ENCODE results near the gene CPSF3. TPM values are rescaled to one million over a fixed set of nuclear protein-coding genes. Genes with fewer than 3 reads are reported as not detected.

Gene CPSF3
- total and polyA plus RNA-seq, 3 donors from 2014 or later, result 54.4 to 112 (median 72.3) TPM

DNA sequence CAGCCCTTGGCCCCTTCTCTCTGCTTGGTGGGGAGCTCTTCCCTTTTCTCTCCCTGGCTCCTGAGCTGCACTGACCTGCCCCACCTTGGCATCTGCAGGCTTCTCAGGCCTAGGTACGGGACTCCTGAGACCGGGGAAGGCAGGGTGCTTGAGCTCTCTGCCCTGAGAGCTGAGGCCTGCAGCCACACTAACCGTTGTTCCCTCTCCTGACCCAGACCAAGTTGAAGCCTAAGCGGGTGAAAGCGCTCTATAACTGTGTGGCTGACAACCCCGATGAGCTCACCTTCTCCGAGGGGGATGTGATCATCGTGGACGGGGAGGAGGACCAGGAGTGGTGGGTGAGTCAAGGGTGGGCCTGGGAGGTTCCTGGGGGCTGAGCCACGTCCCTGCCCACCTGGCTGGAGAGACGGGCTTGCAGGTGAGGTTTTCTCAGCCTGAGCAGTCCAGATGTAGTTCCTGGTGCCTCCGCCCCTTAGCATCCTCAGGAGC lies 22.4 kb upstream of the CPSF3 start:
- no peak for DNase-seq
- intact Hi-C loops (cut with DNase I; ENCODE audit: low total_unique reads), result no loop called here
- Histone ChIP-seq H3K9me3 (no peaks in the 10 kb centered on the region), H3K36me3 (ENCODE audit: low read depth, missing control alignments) (no peaks in the 10 kb centered on the region), H3K4me3 (no peak overlapping the region), H3K27ac (no peak overlapping the region), H3K27me3 (no peaks in the 10 kb centered on the region), H3K4me1 (no peaks in the 10 kb centered on the region)
- WGBS, 2 donors, result 93 to 95% methylated on average over 10 to 12 of the region's 12 CpGs
- no peak for TF ChIP-seq POLR2A (IDR thresholded peaks at IDR 0.05)
- TF ChIP-seq, protein P1, sequence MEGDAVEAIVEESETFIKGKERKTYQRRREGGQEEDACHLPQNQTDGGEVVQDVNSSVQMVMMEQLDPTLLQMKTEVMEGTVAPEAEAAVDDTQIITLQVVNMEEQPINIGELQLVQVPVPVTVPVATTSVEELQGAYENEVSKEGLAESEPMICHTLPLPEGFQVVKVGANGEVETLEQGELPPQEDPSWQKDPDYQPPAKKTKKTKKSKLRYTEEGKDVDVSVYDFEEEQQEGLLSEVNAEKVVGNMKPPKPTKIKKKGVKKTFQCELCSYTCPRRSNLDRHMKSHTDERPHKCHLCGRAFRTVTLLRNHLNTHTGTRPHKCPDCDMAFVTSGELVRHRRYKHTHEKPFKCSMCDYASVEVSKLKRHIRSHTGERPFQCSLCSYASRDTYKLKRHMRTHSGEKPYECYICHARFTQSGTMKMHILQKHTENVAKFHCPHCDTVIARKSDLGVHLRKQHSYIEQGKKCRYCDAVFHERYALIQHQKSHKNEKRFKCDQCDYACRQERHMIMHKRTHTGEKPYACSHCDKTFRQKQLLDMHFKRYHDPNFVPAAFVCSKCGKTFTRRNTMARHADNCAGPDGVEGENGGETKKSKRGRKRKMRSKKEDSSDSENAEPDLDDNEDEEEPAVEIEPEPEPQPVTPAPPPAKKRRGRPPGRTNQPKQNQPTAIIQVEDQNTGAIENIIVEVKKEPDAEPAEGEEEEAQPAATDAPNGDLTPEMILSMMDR (IDR thresholded peaks at IDR 0.05), result no peak

DNA sequence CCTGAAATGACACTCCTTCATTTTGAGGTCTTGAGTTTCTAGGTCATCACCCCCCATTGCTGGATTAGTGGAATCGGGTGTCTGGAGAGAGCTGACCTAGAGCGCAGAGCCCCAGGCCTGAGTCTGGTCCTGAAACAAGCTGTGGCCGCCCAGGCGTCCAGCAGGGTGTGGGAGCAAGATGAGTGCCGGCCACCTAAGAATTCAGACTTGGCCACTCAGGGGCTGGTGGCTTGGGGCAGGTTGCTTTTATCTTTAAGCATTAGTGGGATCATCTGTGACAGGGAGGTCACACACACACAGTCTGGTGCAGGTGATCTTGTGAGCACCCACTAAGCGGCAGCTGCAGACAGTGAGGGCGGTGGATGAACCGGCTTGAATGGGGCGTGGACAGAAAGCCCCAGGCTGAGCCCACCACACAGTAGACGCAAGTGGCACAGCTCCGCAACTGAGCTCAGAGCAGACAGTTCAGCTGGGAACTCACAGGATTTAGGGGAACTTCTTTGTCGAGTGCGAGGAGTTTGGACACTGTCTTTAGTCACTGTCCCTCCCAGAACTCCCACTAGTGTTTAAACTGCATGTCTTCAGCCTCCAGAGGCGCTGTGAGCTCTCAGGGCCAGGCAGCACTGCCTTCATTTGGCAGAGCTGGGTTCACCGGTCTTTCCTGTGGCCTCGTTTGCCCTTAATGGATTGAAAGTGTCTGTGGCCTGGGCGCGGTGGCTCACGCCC lies 21.6 kb upstream of the CPSF3 start:
- Histone ChIP-seq H3K9me3 (no peaks in the 10 kb centered on the region), H3K4me1 (no peaks in the 10 kb centered on the region), H3K27me3 (no peaks in the 10 kb centered on the region), H3K27ac (no peak overlapping the region), H3K36me3 (ENCODE audit: low read depth, missing control alignments) (no peaks in the 10 kb centered on the region), H3K4me3 (no peak overlapping the region)
- WGBS, 2 donors, result 89 to 91% methylated on average over 10 to 19 of the region's 19 CpGs
- TF ChIP-seq POLR2A (IDR thresholded peaks at IDR 0.05), result no peak
- TF ChIP-seq, protein P1 (IDR thresholded peaks at IDR 0.05), result no peak
- intact Hi-C loops (cut with DNase I; ENCODE audit: low total_unique reads), result no loop called here
- no peak for DNase-seq

DNA sequence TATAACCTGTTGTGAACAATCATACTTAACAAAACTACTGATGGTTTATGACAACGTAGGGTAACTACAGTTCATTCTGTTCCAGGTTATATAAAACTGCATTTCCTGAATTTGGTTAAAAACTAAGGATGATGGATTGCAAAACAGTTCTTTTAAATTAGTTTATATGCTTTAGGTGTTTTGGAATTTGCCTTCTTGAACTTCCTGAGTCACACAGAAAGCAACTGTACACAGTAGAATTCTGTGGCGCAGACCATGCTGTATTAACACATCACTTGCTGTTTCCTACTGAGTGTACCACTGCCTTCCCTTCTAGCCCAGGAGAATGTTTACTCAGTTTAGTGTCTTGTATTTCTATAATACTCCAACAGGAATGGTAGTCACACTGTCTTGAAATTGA lies 19.5 kb upstream of the CPSF3 start:
- Histone ChIP-seq H3K36me3 (ENCODE audit: low read depth, missing control alignments) (no peaks in the 10 kb centered on the region), H3K9me3 (no peaks in the 10 kb centered on the region), H3K27ac (no peak overlapping the region), H3K27me3 (no peaks in the 10 kb centered on the region), H3K4me1 (no peaks in the 10 kb centered on the region), H3K4me3 (no peak overlapping the region)
- intact Hi-C loops (cut with DNase I; ENCODE audit: low total_unique reads), result no loop called here
- 91% methylated on average over 2 of the region's 2 CpGs for WGBS, 2 donors
- DNase-seq, result no peak
- TF ChIP-seq POLR2A (IDR thresholded peaks at IDR 0.05), result no peak
- TF ChIP-seq, protein P1 (IDR thresholded peaks at IDR 0.05), result no peak

DNA sequence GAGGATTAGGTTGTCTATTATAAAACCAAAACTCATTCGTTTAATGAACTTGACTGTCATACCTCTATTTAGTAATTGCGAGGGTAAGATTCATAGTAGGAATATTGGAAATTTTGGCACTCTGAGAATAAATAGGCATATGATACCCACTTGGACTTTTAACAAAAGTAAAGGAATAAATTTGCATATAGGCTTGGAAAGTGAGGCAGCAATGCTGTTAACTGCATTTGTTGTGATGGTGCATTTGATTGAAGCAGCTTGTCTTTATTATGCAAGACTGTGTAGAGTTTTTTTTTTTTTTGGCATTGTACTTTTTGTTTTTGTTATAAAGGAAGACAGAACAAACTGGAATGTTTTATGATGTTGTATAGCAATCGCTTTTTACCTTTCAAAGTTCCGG lies 19.0 kb upstream of the CPSF3 start:
- H3K27me3 ChIP-seq, result no peaks in the 10 kb centered on the region
- H3K9me3 ChIP-seq, result no peaks in the 10 kb centered on the region
- DNase-seq, result no peak
- intact Hi-C loops (cut with DNase I; ENCODE audit: low total_unique reads), result no loop called here
- H3K4me3 ChIP-seq, result no peak overlapping the region
- 82 to 91% methylated on average over 4 of the region's 4 CpGs for WGBS, 2 donors
- H3K27ac ChIP-seq, result no peak overlapping the region
- no peaks in the 10 kb centered on the region for H3K4me1 ChIP-seq
- no peaks in the 10 kb centered on the region for H3K36me3 ChIP-seq (ENCODE audit: low read depth, missing control alignments)
- TF ChIP-seq, protein P1 (IDR thresholded peaks at IDR 0.05), result no peak
- no peak for TF ChIP-seq POLR2A (IDR thresholded peaks at IDR 0.05)

DNA sequence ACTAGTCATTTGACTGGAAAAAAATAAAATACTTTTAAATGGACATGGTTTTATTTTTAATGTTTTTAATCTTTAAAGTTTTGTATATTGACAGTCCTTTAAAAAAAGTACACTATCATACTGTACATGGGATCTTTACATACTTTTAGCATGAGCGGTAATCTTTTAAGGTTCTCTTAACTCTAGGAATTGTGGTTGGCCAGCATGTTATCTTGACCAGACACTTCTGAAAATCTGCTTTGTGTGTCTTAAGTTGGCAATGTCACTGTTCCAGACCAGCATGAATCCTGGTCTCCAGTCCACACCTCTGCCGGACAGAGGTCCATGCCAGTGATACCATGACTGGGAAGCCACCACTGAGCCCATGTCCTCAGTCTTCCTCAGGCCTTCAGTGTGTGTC lies 17.8 kb upstream of the CPSF3 start:
- Histone ChIP-seq H3K36me3 (ENCODE audit: low read depth, missing control alignments) (no peaks in the 10 kb centered on the region), H3K27me3 (no peaks in the 10 kb centered on the region), H3K27ac (no peak overlapping the region), H3K9me3 (no peaks in the 10 kb centered on the region), H3K4me3 (no peak overlapping the region), H3K4me1 (no peaks in the 10 kb centered on the region)
- intact Hi-C loops (cut with DNase I; ENCODE audit: low total_unique reads), result no loop called here
- DNase-seq, result no peak
- WGBS, 2 donors, result 95 to 100% methylated on average over 2 of the region's 2 CpGs
- no peak for TF ChIP-seq POLR2A (IDR thresholded peaks at IDR 0.05)
- TF ChIP-seq, protein P1 (IDR thresholded peaks at IDR 0.05), result no peak
